Activated effector memory CD4-positive, alpha-beta T cell treated with anti-CD3 and anti-CD28 coated beads, Interleukin-2, amount 50 U/mL, for 16 hours (primary cell): ENCODE measurements around the gene MDK.

Experiments
- DNase-seq: peaks from one replicate; pipeline ENCODE4 v3.0.0-alpha.2; 2020

The MDK gene, protein sequence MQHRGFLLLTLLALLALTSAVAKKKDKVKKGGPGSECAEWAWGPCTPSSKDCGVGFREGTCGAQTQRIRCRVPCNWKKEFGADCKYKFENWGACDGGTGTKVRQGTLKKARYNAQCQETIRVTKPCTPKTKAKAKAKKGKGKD

DNA sequence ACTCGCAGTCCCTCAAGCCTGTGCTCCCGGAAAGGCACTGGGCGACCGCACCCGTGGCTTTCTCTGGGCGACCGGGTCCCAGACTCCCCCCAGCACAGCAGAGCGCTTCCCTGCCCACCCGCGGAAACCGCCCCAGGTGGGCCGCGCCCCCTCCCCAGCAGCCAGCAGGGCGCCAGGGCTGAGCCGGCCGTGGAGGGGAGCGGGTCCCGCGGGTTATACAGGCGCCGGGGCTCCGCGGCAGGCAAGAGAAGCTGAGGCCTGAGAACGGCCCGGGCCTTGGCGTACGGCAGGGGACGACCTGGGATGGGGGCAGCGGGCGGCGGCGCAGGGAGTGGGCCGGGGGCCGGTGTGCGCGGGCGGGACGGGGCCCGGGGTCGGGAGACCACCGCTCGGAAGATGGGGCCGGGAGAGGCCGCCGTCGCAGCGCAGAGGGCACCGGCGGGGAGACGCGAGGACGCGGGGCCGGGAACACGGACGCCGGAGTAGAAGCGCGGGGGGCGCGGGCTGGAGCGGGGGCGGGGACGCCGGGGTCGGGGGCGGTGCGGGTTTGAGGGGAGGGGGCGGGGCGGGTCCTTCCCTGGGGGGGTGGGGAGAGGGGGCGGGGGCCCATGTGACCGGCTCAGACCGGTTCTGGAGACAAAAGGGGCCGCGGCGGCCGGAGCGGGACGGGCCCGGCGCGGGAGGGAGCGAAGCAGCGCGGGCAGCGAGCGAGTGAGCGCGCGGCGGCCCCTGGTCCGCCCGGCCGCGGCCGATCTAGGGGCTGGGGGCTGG is at the start of gene MDK:
MDK (plus strand) TSS at position 622 of the 771 bp plus-strand sequence. CDS start 389 bp downstream, outside the sequence.
- DNase-seq: no peak

DNA sequence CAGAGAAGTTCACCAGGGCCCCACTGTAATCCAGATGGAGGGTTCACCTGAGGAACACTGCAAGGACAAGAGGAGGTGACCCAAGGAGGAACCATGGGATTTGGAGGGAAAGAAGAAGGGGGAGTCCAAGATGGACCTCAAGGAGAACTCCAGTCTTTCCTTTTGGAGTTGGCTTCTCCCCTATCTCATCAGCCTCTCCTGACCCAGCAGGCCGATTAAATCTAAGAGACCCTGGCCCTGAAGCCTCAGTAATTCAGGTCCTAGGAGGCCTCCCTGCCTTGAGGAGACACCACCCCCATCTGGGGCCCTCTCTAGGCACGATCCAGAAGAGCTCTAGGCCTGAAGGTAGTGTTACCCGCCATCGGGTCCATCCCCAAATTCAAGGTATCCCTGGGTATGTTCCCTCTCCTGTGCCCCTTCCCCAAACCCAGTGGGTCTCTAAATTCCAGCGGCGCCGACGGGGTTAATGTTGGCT is 49.3 kb upstream of the MDK start:
- no peak for DNase-seq

DNA sequence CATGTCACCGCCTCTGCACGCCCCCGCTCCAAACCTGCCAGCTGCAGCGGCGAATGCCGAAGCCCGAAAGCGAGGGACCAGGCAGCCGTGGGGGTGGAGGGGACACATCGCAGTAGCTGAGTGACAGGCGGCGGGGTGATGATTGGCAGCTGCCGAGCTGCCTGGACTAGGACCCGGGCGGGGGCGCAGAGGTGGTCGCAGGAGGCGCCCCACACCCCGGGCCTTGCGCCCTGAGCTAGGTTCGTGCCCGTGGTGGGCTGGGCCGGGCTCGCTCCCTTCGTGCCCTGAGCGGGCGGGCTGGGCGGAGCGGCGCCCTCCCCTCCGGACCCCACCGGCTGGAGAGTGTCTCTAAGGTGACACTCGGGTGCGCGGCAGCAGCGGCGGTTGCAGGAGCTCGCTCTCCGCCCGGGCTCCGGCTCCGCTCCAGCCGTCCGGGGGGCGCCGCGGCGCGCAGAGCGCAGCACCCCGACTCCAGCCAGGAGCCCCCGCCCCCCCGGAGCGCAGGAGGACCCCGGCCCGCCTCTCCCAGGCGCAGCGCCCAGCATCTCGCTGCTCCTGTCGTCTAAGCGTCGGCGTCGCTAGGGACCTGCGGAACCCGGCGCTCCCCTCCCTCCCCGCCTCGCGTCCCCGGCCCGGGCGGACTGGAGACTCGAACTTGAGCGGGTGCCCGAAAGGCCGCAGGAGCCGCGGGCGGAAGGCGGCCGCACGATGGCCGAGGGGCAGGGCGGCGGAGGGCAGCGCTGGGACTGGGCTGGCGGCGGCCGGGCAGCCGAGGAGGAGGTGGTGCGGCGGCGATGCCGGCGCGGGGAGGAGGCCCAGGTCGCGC is 48.7 kb upstream of the MDK start:
- DNase-seq: peak; percentile 86

DNA sequence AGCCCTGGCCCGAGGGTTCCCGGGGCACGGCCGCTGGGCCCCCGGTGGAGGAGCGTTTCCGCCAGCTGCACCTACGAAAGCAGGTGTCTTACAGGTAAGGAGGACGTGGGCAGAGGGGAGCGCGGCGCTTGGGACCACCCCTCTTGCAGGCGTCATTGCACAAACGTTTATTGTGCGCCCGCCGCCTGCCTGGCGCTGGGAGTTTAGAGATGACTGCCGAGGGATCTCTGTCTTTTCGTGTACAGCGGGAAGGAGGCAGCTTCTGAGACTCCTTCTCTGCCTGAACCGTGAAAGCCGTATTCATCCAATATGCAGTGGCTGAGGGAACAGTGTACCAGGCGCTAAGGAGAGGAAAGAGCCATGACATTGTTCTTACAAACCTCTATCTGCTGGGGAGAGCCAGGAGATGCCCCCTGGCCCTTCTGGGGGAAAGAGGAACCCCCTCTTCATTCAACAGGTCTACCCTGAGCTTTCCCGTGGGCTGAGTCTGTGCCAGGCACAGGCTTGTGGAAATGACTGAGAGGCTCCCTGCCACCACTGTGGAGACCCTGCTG is 48.0 kb upstream of the MDK start:
- DNase-seq: peak; percentile 73

DNA sequence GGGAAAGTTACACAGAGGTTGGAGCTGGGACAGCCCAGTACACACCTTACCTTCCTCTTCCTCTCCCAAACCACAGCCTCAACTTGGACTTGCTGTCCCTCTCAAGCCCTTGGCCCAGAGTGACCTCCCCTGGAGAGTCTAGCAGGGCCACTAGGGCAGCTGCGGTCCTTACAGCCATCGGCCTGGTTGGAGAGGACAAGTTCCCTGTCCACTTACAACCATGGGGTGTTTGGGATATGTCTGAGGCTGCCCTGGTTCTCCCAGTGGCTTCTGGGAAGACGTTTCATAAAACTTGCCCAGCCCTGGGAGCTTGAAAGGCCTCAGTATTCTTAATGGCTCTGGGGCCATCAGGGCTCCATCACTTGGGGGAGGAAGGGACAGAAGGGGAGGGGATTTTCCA is 47.3 kb upstream of the MDK start:
- DNase-seq: no peak

DNA sequence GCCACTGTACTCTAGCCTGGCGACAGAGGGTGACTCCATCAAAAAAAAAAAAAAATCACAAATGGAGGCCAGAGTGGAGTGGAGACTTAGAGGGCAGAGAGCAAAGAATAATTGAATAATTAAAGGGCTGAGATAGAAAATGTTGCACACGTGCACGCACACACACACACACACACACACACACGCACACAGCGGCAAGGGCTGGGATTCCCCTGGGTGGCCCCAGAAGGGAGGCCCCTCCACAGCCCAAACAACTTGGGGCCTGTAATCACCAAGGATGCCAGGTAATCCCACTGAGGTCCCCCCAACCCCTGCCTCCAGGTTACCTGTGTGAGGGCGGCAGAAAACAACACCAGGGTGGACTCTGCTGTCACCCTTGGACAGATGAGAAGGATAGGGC is 46.2 kb upstream of the MDK start:
- DNase-seq: no peak

DNA sequence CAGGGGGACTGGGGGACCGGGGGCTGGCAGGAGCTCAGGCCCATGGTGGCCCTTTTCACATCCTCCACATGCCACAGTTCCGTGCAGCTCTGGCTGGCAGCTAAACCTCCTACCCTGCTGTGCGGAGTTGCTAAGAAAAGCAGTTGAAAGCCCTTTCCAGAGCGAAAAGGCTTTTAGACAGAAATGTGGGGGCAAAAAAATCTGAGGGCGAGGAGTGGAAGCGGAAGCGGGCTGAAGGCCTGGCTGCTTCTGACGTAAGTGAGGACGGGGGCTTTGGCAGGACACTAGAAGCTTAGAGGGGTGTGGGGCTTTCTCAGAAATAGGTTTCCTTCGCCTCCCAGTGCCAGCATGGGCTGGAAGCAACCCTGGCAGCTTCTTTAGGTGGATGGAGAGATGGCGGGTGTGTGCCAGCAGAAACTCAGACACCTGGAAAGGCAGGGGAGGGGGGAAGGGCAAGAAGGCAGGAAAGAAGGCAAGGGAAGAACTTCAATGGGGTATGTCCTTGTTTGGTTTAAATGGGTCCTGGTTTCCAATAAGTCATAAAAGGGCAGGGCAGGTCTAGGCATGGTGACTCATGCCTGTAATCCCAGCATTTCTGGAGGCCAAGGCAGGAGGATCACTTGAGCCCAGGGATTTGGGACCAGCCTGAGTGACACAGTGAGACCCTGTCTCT is 45.4 kb upstream of the MDK start:
- no peak for DNase-seq

DNA sequence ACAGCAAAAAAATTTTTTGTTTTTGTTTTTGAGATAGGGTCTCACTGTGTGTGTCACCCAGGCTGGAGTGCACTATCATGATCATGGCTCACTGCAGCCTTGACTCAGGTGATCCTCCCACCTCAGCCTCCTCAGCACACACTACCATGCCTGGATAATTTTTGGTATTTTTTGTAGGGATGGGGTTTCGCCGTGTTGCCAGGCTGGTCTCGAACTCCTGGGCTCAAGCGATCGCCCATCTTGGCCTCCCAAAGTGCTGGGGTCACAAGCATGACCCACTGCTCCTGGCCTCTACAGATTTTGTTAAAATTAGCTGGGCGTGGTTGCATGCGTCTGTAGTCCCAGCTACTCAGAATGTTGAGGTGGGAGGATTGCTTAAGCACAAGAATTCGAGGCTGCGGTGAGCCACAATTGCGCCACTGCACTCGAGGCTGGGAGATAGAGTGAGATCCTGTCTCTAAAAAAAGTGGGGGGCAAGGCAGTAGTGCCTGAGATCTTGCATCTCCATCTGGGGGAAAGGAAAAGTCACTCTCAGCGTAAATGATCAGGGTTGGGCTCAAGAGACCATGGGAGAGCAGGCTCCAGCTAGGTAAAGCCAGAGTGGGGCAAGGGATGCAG is 44.8 kb upstream of the MDK start:
- no peak for DNase-seq

DNA sequence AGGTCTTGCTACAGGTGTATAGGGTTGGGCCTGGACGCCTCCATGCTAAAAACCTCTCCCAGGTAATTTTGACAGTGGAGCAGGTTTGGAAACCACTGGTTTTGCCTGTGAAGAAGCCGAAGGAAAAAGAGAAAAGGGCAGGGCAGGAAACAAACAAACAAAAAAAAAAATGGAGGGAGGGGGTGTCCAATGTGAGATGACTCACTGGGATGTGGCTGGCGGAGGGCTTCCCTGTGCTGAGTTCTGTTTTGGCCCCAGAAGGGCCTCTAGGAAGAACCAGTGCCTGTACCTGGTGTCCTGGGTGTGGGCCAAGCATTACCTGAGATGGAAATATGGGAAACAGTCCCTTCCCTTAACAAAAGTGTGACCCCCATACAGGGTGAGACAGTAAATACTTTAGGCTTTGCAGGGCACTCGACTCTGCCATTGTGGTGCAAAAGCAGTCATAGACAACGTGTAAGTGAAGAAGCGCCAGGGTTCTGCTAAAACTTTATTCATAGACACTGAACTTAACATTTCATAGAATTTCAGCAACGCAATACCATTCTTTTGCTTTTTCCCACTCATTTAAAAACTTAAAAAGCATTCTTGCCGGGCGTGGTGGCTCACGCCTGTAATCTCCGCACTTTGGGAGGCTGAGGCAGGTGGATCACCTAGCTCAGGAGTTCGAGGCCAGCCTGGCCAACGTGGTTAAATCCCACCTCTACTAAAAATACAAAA is 43.7 kb upstream of the MDK start:
- DNase-seq: no peak

DNA sequence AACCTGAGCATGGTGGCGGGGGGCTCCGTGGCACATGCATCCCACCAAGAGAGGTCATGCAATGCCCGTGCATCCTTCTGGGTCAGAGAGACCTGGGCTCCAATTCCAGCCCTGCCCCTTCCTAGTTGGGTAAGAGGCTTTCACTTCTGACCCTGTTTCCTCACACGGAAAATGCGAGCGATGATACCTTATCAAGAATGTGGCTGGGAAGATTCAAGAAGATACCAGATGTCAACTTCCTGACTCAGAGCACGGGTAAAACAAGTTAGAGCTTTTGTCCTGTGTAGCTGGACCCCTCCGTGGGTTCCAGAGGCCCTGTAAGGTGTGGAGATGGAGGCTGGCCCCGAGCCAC is 42.9 kb upstream of the MDK start:
- no peak for DNase-seq

DNA sequence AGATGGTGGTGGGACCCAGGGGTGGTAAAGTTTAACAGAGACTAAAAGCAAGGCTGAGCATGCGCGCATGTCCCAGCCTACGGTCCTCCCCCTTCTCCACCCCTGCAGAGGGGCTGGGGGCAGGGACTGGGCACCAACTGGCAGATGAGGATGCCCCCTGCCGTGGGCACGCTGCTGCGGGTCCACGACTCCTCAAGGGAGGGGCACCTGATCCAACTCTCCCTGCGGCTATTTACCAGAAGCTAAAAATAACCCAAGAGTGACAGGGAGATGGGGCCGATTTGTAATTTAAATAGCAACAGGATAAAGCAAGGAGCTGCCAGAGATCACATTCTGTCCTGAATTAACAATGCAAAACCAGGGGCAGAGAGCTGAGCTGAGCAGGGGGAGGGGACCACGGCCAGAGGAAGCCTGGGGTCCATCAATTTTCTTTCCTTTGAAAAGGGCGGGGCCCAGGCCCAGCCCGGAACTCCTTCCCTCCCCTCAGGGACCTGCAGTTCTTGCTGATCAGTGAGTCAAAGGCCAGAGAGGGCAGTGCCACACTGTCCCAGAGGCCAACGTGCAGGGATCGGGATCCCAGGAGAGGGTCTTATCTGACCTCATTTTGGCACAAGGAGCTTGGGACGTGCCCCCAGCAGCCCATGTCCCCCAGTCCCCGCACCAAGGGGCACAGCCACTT is 42.3 kb upstream of the MDK start:
- DNase-seq: no peak

DNA sequence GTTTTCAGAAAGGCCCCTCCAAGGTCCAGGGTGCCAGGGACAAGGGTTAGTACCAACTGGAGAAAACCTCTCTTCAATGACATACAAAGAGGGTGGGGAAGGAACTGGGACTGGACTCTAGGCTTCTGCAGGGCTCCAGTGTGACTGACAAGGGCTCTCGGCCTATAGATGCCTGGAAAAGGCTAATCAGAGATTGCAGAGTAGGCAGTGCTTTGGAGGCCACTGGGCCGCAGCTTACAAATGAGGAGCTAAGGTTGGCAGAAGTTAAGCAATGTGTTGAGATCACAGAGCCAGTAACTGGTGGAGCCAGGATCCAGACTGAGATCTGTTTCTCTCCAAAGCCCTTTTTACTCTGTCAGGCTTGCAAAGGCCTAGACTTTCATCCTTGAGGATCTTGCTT is 41.7 kb upstream of the MDK start:
- DNase-seq: no peak

DNA sequence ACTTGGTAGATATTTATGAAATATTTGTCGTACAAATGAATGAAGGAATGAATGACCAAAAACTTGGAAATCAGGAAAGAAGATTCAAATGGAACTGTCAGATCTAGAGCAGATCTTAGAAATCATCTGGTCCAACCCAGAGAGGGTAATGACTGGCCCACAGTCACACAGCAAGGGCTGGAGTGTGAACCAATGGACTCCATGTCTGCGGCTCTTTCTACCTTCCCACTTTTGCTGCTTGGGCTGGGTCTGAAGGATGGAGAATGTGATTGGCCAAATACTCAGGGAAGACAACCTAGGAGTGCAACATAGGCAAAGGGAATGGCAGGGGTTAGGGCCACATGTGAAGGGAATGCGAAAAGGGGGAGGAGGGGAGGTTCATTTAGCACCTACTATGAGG is 40.0 kb upstream of the MDK start:
- DNase-seq: no peak

DNA sequence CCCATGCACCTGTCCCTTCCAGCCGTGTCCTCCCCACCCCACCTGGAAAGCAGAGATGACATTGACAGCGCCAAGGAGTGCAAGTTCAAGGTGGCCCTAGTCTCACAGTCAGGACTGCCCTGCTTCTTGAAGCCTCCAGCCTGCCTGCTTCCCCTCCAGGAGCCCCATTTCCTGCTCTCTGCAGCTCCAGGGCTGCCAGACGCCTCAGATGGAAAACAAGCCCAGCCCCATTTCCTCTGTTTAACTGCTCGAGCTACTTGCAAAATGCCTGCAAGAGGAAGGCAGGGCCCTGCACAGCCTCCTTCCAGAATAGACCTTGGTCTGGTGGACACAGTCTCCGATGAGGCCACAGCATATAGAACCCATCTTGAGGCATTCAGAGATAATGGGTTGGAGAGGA is 39.2 kb upstream of the MDK start:
- DNase-seq: peak; percentile 73

DNA sequence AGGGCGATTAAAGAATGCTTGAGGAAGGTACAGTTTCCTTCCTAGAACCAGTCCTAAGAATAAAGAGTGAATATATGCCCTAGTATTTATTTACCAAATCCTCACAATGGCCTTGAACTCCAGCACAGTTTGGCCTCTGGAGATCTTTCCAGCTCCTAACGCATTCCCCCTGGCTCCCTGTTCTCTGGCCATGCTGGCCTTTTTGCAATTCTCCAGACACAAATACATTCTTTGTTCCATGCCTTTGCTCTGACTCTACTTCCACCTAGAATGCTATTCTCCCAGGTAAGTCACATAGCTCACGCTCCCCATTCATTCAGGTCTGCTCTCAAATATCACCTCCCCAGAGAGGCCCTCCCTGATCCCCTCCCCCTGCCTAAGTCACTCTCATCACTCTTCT is 37.9 kb upstream of the MDK start:
- DNase-seq: no peak

DNA sequence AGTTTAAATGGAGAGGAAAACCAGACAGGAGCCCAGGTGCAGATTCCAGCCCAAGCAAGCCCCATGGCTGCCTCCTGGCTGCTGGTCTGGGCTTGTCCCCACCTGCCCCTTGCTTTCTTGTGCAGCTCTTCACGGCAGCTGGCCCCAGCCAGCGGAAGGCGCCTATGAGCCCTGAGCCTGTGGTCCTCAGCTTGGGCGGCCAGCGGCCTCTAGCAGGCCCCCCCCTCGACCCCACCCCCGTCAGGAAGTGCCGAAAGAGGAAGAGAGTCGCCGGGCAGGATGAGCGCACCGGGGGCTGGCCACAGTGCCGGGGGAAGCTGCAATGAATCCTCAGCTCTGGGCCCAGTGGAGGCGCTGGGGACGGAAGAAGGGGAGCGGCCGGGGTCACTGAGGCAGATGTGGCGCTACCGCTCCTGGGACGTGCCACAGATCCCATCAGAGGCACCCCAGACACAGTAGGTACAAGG is 36.3 kb upstream of the MDK start:
- DNase-seq: no peak

DNA sequence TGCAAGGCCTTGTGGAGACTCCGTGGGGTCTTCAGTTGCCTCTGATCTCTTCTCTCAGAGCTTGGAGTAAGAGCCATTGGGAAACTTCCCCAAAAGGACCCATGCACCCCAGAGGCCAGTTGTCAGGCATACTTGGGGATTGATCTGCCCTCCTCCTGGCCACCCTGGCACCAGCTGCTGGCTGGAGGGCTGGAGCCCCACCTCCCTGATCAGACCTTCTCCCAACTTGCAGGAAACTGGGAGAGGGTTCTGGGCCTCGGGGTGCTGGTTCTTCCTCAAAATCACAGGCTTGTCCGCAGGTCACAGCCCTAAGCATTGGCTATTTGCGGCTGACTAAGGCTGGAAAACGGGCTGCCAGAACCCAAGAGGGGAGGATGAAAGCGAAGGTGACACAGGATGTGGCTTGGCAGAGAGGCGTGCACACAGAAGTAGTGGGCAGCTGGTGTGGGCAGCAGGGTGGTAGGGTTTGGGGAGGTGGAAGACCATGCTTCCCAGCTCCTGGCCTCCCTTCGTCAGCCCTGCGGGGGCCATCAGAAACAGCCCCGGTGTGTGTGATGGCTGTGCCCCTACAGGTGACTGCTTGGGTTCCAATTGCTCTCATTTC is 35.5 kb upstream of the MDK start:
- DNase-seq: peak; percentile 77

DNA sequence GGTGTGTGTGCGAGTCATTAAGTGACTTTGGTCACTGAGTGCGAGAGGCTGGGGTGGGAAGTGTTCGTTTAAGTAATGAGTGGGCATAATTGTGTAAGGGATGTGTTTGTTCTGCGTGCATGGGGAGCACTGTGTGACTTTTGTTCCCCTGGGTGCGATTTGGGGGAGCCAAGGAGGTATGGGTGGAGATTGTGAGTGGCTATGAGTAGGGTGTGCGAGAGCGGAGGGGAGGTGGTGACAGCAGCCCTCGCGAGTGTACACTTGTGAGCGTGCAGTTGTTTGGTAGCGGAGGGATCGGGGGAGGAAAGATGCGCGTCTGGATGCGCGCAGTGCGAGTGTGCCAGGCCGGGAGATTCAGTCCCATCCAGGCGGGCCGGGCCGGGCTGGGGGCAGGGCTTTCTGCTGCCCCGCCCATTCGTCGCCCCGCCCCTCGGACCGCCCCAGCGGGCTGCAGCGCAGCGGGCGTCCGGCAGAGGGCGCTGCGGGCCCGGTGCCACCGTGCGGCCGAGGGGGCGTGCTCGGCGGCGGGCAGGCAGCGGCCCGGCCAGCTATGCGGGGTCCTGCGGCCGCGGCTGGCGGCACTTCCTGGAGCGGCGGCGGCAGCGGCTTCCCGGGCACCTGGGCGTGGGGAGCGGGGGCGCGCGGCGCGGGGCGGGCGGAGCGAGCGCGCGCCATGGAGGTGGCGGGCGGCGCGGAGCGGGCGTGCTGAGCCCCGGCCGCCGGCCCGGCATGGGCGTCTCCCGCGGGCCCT is 34.4 kb upstream of the MDK start, which contains the start of gene DGKZ:
DGKZ (plus strand) TSS at position 578 of the 751 bp plus-strand sequence. CDS start 197 bp downstream, outside the sequence.
- DNase-seq: peak; percentile 96

DNA sequence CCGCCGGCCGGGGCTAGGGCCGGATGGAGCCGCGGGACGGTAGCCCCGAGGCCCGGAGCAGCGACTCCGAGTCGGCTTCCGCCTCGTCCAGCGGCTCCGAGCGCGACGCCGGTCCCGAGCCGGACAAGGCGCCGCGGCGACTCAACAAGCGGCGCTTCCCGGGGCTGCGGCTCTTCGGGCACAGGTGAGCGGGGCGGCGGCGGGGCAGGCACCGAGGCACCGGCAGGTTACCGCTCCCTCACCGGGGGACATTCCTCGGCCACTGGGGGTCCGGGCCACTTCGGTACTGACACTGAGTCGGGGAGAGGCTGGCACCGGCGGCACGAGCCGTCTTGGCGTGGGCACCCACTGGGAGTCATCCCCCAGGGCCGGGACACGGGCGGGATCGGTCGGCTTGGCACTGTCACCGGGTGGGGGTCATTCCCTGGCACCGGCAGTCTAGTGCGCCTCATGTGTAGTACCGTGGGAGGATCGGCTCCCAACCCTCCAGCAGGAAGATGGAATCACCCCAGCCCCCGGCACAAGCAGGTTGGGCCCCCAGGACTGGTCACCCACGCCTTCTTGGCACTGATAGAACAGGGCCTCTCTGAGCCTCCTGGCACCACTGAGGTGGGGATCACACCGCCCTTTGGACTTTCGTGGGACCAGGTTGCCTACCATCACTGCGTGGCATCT is 33.7 kb upstream of the MDK start:
- peak; percentile 79 for DNase-seq
